ENCODE measurements around the gene COX6B1.
"Not testable (repeated sequence)": the region's sequence is repeated elsewhere in the genome, so short reads cannot be mapped to it uniquely, and the experiment has no call there.

COX6B1 gene

GRCh38 chr19:35648017-35648961, at the start of gene COX6B1:
COX6B1 (plus strand) TSS chr19:35648323; CDS start chr19:35651244, 2,921 bp downstream.
- DNase-seq (ENCODE audit: insufficient read length, low spot score) (peak; percentile 99), FAIRE-seq (peak; percentile 96)
- TF ChIP-seq POLR2A (IDR thresholded peaks at IDR 0.05; ENCODE audit: low read depth, low read length): peak; percentile 80

- no peak for TF ChIP-seq POLR2A (IDR thresholded peaks at IDR 0.05; ENCODE audit: low read depth, low read length)
- DNase-seq (ENCODE audit: insufficient read length, low spot score): no peak
- FAIRE-seq: no peak
Observed at GRCh38 chr19:35601971-35602370, 46.2 kb upstream of the COX6B1 start.

GRCh38 chr19:35604436-35604835, 43.7 kb upstream of the COX6B1 start:
- FAIRE-seq; DNase-seq (ENCODE audit: insufficient read length, low spot score): not testable (repeated sequence)

GRCh38 chr19:35607170-35607569, 41.0 kb upstream of the COX6B1 start:
- FAIRE-seq; DNase-seq (ENCODE audit: insufficient read length, low spot score): not testable (repeated sequence)

- no peak for TF ChIP-seq POLR2A (IDR thresholded peaks at IDR 0.05; ENCODE audit: low read depth, low read length)
- DNase-seq (ENCODE audit: insufficient read length, low spot score) (no peak), FAIRE-seq (no peak)
Observed at GRCh38 chr19:35607661-35608060, 40.5 kb upstream of the COX6B1 start.

- no peak for FAIRE-seq
- TF ChIP-seq POLR2A (IDR thresholded peaks at IDR 0.05; ENCODE audit: low read depth, low read length): no peak
Observed at GRCh38 chr19:35608251-35608650, 39.9 kb upstream of the COX6B1 start.

GRCh38 chr19:35609851-35610353, 38.2 kb upstream of the COX6B1 start:
- DNase-seq (ENCODE audit: insufficient read length, low spot score) (no peak), FAIRE-seq (no peak)
- no peak for TF ChIP-seq POLR2A (IDR thresholded peaks at IDR 0.05; ENCODE audit: low read depth, low read length)

More at GRCh38 chr19:35608251-35608650, 39.9 kb upstream of the COX6B1 start:
- DNase-seq (ENCODE audit: insufficient read length, low spot score): no peak

GRCh38 chr19:35612224-35612558, 35.9 kb upstream of the COX6B1 start:
- no peak for TF ChIP-seq POLR2A (IDR thresholded peaks at IDR 0.05; ENCODE audit: low read depth, low read length)
- no peak for FAIRE-seq
- no peak for DNase-seq (ENCODE audit: insufficient read length, low spot score)

- DNase-seq (ENCODE audit: insufficient read length, low spot score): peak; percentile 95
- TF ChIP-seq POLR2A (IDR thresholded peaks at IDR 0.05; ENCODE audit: low read depth, low read length): peak; percentile 84
- FAIRE-seq: peak; percentile 33
Observed at GRCh38 chr19:35612559-35613321, 35.4 kb upstream of the COX6B1 start, which contains the start of gene HAUS5. HAUS5 (plus strand) TSS chr19:35612735; CDS start chr19:35612795, 60 bp downstream.

GRCh38 chr19:35613574-35613973, 34.5 kb upstream of the COX6B1 start:
- no peak for TF ChIP-seq POLR2A (IDR thresholded peaks at IDR 0.05; ENCODE audit: low read depth, low read length)
- FAIRE-seq (no peak), DNase-seq (ENCODE audit: insufficient read length, low spot score) (no peak)

- TF ChIP-seq POLR2A (IDR thresholded peaks at IDR 0.05; ENCODE audit: low read depth, low read length): no peak
- DNase-seq (ENCODE audit: insufficient read length, low spot score): no peak
- FAIRE-seq: no peak
Observed at GRCh38 chr19:35615036-35615435, 33.1 kb upstream of the COX6B1 start.

- TF ChIP-seq POLR2A (IDR thresholded peaks at IDR 0.05; ENCODE audit: low read depth, low read length): no peak
- FAIRE-seq (no peak), DNase-seq (ENCODE audit: insufficient read length, low spot score) (no peak)
Observed at GRCh38 chr19:35618857-35619256, 29.3 kb upstream of the COX6B1 start.

- no peak for DNase-seq (ENCODE audit: insufficient read length, low spot score)
- no peak for FAIRE-seq
- TF ChIP-seq POLR2A (IDR thresholded peaks at IDR 0.05; ENCODE audit: low read depth, low read length): no peak
Observed at GRCh38 chr19:35619290-35619923, 28.7 kb upstream of the COX6B1 start.

GRCh38 chr19:35620001-35620400, 28.1 kb upstream of the COX6B1 start:
- TF ChIP-seq POLR2A (IDR thresholded peaks at IDR 0.05; ENCODE audit: low read depth, low read length): no peak
- no peak for DNase-seq (ENCODE audit: insufficient read length, low spot score)
- FAIRE-seq: no peak

Measured in H54 (cell line).